ENCODE results near the gene PHETA2.

DNA sequence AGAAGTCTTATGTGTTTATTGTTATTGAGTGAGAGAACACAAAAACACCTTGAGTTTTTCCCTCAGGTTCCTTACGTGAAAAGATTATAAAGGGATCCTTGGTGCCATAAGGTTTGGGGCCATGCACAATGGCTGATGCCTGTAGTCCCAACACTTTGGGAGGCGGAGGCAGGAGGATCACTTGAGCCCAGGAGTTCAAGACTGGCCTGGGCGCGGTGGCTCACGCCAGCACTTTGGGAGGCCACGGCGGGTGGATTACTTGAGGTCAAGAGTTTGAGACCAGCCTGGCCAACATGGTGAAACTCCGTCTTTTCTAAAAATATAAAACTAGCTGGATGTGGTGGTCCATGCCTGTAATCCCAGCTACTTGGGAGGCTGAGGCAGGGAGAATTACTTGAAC lies 10.8 kb downstream of the PHETA2 start:
- TF ChIP-seq EZH2 (IDR thresholded peaks at IDR 0.05; ENCODE audit: borderline replicate concordance, low read depth, low read length, severe bottlenecking) (no peak), POLR2A (IDR thresholded peaks at IDR 0.05; ENCODE audit: low read depth, low read length) (no peak), POLR2AphosphoS5 (IDR thresholded peaks at IDR 0.05; ENCODE audit: insufficient read depth, low read depth, low read length) (no peak), FOS (IDR thresholded peaks at IDR 0.05; ENCODE audit: borderline replicate concordance, insufficient read depth, low read length) (no peak)
- TF ChIP-seq, protein P1, sequence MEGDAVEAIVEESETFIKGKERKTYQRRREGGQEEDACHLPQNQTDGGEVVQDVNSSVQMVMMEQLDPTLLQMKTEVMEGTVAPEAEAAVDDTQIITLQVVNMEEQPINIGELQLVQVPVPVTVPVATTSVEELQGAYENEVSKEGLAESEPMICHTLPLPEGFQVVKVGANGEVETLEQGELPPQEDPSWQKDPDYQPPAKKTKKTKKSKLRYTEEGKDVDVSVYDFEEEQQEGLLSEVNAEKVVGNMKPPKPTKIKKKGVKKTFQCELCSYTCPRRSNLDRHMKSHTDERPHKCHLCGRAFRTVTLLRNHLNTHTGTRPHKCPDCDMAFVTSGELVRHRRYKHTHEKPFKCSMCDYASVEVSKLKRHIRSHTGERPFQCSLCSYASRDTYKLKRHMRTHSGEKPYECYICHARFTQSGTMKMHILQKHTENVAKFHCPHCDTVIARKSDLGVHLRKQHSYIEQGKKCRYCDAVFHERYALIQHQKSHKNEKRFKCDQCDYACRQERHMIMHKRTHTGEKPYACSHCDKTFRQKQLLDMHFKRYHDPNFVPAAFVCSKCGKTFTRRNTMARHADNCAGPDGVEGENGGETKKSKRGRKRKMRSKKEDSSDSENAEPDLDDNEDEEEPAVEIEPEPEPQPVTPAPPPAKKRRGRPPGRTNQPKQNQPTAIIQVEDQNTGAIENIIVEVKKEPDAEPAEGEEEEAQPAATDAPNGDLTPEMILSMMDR (IDR thresholded peaks at IDR 0.05; ENCODE audit: extremely low read depth in 1 of 2, insufficient read depth in 1 of 2, low read depth in 1 of 2, low read length in 2 of 2): no peak
- TF ChIP-seq, protein P2, sequence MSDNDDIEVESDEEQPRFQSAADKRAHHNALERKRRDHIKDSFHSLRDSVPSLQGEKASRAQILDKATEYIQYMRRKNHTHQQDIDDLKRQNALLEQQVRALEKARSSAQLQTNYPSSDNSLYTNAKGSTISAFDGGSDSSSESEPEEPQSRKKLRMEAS (IDR thresholded peaks at IDR 0.05; ENCODE audit: insufficient read depth, insufficient read length): no peak

All from endothelial cell of umbilical vein (primary cell).